ENCODE results near the gene TNFRSF19.

GRCh38 chr13:23695196-23695595 is 125.0 kb downstream of the TNFRSF19 start:
- TF ChIP-seq PRDM1 (tag by site-specific recombination; IDR thresholded peaks at IDR 0.05) (no peak), ZNF639 (tag by site-specific recombination; IDR thresholded peaks at IDR 0.05) (no peak), ZNF416 (tag by site-specific recombination; IDR thresholded peaks at IDR 0.05) (no peak), CTCF (tag by site-specific recombination; IDR thresholded peaks at IDR 0.05) (no peak), SCRT1 (tag by site-specific recombination; IDR thresholded peaks at IDR 0.05; ENCODE audit: borderline replicate concordance) (no peak), ZNF138 (tag by site-specific recombination; IDR thresholded peaks at IDR 0.05; ENCODE audit: borderline replicate concordance) (no peak), ZNF514 (tag by site-specific recombination; IDR thresholded peaks at IDR 0.05) (no peak), BCL11A (tag by site-specific recombination; IDR thresholded peaks at IDR 0.05; ENCODE audit: low read depth) (no peak), REST (tag by site-specific recombination; IDR thresholded peaks at IDR 0.05) (no peak), WT1 (tag by site-specific recombination; IDR thresholded peaks at IDR 0.05) (no peak)

Measured in HEK293 (cell line).